ENCODE data around the gene FABP7.
"Not testable (repeated sequence)": the region's sequence is repeated elsewhere in the genome, so short reads cannot be mapped to it uniquely, and the experiment has no call there.

FABP7 gene

GRCh38 chr6:122779667-122780066, at the start of gene FABP7:
TSS of gene FABP7 (plus strand) at chr6:122779716. CDS start at chr6:122779795, 79 bp downstream.
- FAIRE-seq = no peak

- no peak for FAIRE-seq
Measured at GRCh38 chr6:122730334-122730733, 49.2 kb upstream of the FABP7 start.

- no peak for FAIRE-seq
Measured at GRCh38 chr6:122730775-122731386, 48.6 kb upstream of the FABP7 start.

- no peak for FAIRE-seq
Measured at GRCh38 chr6:122733259-122733658, 46.3 kb upstream of the FABP7 start.

GRCh38 chr6:122734529-122735395, 44.8 kb upstream of the FABP7 start:
- no peak for FAIRE-seq

- FAIRE-seq = no peak
Measured at GRCh38 chr6:122735582-122735981, 43.9 kb upstream of the FABP7 start.

- FAIRE-seq = no peak
Measured at GRCh38 chr6:122736163-122736562, 43.4 kb upstream of the FABP7 start.

GRCh38 chr6:122736616-122737015, 42.9 kb upstream of the FABP7 start:
- FAIRE-seq = no peak

GRCh38 chr6:122740091-122740490, 39.4 kb upstream of the FABP7 start:
- no peak for FAIRE-seq

- no peak for FAIRE-seq
Measured at GRCh38 chr6:122740936-122741335, 38.6 kb upstream of the FABP7 start.

GRCh38 chr6:122744247-122744646, 35.3 kb upstream of the FABP7 start:
- FAIRE-seq = not testable (repeated sequence)

- not testable (repeated sequence) for FAIRE-seq
Measured at GRCh38 chr6:122744856-122745255, 34.7 kb upstream of the FABP7 start.

GRCh38 chr6:122746688-122747087, 32.8 kb upstream of the FABP7 start:
- no peak for FAIRE-seq

- FAIRE-seq = no peak
Measured at GRCh38 chr6:122747573-122747972, 31.9 kb upstream of the FABP7 start.

- FAIRE-seq = not testable (repeated sequence)
Measured at GRCh38 chr6:122748945-122749344, 30.6 kb upstream of the FABP7 start.

GRCh38 chr6:122749451-122750050, 30.0 kb upstream of the FABP7 start:
- no peak for FAIRE-seq

- FAIRE-seq = no peak
Measured at GRCh38 chr6:122751326-122751725, 28.2 kb upstream of the FABP7 start.

- no peak for FAIRE-seq
Measured at GRCh38 chr6:122752459-122752858, 27.1 kb upstream of the FABP7 start.

GRCh38 chr6:122753000-122753687, 26.4 kb upstream of the FABP7 start:
- FAIRE-seq = no peak

- no peak for FAIRE-seq
Measured at GRCh38 chr6:122753688-122754056, 25.8 kb upstream of the FABP7 start.

- FAIRE-seq = no peak
Measured at GRCh38 chr6:122754191-122754731, 25.3 kb upstream of the FABP7 start.

- no peak for FAIRE-seq
Measured at GRCh38 chr6:122755901-122756300, 23.6 kb upstream of the FABP7 start.

GRCh38 chr6:122758927-122759334, 20.6 kb upstream of the FABP7 start:
- FAIRE-seq = no peak
